HFF-Myc (cell line): ENCODE data around the gene TEX55.

ENCODE experiments used
- DNase-seq: peaks from one replicate; pipeline ENCODE4 v3.0.0-alpha.2; 2011; ENCODE audit warnings: low read depth; ENCODE audit errors: extremely low read depth
- H3K4me3 ChIP-seq: replicated peaks from 2 replicates; pipeline ENCODE4 v1.5.1; 2011; ENCODE audit warnings: low read depth, mild to moderate bottlenecking, control low read depth, low read length
- TF ChIP-seq, protein P1 (sequence below): IDR thresholded peaks from 2 replicates; pipeline ENCODE4 v1.5.1; 2012; ENCODE audit warnings: mild to moderate bottlenecking, low read depth, low read length, control low read depth; ENCODE audit errors: missing control alignments

TEX55 gene

DNA sequence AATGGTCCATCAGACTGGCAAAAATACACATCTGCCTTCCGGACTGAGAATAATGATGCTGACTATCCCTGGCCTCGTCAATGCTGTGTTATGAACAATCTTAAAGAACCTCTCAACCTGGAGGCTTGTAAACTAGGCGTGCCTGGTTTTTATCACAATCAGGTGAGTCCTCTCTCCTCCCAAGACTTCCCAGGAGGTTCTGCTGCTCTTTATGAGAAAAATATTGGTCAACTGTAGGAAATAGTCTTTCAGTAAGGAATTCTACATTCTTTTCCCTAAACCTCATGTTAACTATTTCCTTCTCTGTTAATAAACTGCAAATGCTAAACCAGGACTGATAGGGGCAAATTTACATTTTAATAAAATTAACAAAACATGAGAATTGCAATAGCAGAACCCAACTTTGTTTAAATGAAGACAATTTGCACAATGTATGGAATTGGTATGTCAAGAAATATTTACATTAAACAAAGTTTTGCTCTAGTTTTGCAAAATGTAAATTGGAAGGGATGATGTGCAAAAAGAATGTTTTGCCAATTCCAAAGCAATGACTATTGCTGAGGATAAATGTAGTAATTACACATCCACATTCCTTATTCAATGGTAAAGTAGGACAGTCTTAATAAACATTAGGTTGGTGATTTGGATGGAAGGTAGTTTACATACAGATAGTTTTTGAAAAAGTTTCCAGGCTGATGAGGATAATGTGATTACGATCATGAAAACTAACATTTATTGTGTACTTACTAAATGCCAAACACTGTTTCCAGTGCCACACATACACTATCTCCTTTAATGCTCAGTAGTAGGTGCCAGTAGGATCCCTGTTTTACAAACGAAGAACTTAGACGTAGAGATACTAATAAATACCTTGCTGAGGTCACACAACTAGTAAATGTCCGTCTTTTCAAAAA is 48.5 kb downstream of the TEX55 start:
- DNase-seq, result no peak
- TF ChIP-seq, protein P1, sequence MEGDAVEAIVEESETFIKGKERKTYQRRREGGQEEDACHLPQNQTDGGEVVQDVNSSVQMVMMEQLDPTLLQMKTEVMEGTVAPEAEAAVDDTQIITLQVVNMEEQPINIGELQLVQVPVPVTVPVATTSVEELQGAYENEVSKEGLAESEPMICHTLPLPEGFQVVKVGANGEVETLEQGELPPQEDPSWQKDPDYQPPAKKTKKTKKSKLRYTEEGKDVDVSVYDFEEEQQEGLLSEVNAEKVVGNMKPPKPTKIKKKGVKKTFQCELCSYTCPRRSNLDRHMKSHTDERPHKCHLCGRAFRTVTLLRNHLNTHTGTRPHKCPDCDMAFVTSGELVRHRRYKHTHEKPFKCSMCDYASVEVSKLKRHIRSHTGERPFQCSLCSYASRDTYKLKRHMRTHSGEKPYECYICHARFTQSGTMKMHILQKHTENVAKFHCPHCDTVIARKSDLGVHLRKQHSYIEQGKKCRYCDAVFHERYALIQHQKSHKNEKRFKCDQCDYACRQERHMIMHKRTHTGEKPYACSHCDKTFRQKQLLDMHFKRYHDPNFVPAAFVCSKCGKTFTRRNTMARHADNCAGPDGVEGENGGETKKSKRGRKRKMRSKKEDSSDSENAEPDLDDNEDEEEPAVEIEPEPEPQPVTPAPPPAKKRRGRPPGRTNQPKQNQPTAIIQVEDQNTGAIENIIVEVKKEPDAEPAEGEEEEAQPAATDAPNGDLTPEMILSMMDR, result no peak
- no peak overlapping the region for H3K4me3 ChIP-seq

DNA sequence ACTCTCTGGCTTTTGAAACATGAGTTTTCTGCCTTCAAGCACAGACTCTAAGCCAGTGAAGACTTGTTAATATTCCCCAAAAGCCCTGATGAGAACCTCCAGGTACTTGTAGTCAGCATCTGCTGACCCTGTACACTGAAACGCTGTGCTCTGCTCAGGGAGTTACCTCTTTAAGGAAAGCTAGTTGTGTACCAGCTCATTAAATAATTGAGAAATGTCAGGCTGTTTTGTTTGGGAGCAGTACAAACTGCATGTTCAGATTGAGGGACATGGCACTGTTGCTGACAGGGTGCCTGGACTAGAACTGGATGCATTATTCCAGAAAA is 49.1 kb downstream of the TEX55 start:
- H3K4me3 ChIP-seq, result no peak overlapping the region
- no peak for DNase-seq
- TF ChIP-seq, protein P1, result no peak

DNA sequence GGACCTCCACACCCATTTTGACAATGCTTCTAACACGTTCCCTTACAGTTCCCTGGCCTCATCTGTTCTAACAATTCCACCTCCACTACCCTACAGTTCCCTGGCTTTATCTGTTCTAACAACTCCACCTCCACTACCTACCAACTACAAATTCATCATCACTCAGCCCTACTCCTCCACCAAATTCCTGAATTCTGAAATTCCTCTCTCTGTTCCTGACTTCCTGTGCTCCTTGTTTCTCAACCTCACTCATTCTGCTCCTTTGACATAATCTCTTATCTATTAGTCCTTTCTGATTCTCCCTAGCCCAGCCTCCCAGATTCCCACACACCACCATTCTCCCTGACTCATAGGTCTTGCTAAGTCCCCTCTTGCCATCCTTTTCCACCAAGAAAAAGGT is 49.9 kb downstream of the TEX55 start:
- no peak for DNase-seq
- TF ChIP-seq, protein P1, result no peak

More for the DNA sequence above, 49.9 kb downstream of the TEX55 start:
- no peak overlapping the region for H3K4me3 ChIP-seq
